ENCODE results near the gene GALNT7.

GALNT7 gene

DNA sequence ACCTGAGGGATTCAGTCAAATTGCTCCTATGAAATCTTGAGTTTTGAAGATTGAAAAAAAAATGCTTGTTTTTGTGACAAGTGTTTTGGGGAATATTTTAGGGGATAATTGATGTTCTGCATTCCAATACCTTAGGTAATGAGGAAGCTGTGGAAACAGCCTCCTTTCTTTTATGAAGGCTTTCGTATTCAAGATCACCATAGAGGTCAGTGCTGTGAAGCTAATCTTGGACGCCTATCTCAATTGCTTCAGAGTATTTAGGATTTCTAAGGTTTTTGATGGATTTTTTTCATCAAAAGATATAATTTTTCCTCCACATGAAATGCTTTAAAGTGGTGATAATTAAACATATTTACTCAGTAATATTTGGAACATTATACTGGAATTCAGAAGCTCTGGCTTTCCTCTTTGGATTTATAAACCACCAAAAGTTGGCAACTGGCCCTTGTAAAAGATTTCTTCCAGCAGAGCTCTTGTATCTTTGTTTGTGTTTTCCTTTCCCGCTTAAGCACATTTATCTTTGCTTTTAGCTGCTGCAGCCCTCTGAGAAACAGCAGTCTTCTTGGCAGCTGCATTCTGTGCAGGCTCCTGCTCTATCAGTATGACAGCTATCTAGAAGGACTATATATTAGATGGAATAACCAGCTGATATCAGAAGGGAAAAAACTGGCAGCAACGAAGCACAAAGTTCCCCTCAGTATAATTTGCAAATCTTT is 101.9 kb downstream of the GALNT7 start:
- no peak for DNase-seq

DNA sequence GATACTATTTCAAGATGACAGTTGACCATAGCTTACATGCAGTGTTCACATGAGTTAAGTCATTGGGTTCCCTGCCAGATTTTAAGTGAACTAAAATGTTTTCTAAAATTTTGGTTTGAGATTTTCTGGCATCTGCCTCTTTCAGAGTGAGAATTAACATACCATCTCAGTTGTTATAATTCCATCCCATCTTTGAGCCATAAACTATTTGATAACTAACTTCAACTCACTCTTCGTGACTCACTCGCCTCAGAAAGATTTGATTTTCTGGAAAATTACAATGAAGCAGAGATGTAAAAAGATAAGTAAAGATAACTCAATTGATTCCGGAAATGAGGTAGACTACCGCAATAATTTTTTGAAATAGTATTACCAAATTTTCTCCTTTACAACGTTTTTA is 103.7 kb downstream of the GALNT7 start:
- DNase-seq = no peak

GRCh38 chr4:173272996-173273395 is 104.4 kb downstream of the GALNT7 start:
- DNase-seq = peak; percentile 36

- DNase-seq = no peak
These were observed 105.3 kb downstream of the GALNT7 start for GRCh38 chr4:173273941-173274340.

DNA sequence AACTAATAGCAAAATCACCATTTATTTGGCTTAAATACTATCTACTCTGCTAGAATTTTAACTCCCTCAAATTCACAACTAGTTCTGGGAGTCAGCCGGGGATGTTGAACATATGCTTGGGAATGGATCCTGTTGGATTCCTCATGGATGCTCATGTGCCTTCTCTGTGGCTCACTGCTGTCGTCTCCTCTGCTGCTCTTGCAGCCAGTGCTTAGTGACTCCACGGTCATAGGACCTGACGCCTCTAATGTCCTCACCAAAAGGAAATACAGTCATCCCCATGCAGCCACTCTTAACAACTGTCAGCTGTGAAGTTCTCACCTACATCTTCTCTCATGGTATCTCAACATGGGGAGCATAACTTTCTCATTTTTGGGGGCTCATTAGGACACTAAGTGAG is 106.1 kb downstream of the GALNT7 start:
- DNase-seq = no peak

DNA sequence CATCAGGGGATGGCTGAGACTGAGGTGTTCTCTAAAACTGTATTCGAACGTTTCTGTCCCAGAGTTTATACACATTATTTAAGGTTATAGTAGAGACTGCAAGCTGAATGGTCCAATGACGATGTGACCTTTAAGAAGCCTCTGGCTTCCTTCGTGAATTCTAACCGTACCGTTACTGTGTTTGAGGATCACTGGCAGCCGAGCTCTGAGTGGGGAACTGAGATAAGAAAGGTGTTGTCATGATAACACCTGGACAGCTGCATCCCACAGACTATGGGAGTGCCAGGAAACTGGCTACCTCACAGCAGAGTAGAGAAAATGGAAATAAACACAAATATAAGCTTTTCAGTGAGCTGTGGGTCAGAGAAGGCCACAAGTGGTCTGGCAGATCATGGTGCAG is 106.5 kb downstream of the GALNT7 start:
- no peak for DNase-seq

DNA sequence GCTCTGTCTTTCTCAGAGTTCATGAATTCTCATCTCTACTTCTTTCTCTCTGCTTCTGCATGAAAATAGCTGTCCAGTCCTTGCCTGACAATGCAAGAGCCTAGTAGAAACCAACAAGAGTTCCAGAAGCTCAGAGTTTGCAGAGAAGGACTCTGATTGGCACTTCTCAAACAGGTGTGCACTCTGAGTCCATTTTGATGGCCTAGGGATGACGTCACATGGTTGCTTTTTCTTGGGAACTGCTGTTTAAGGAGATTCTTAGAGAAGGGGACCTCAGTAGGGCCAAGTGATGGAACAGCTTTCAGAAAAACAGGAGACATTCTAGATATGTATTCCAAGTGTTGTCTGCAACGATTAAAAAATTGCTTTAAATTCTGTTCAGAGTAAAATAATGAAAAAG is 108.7 kb downstream of the GALNT7 start:
- no peak for DNase-seq

- DNase-seq = no peak
These were observed 112.4 kb downstream of the GALNT7 start for GRCh38 chr4:173280998-173281397.

DNA sequence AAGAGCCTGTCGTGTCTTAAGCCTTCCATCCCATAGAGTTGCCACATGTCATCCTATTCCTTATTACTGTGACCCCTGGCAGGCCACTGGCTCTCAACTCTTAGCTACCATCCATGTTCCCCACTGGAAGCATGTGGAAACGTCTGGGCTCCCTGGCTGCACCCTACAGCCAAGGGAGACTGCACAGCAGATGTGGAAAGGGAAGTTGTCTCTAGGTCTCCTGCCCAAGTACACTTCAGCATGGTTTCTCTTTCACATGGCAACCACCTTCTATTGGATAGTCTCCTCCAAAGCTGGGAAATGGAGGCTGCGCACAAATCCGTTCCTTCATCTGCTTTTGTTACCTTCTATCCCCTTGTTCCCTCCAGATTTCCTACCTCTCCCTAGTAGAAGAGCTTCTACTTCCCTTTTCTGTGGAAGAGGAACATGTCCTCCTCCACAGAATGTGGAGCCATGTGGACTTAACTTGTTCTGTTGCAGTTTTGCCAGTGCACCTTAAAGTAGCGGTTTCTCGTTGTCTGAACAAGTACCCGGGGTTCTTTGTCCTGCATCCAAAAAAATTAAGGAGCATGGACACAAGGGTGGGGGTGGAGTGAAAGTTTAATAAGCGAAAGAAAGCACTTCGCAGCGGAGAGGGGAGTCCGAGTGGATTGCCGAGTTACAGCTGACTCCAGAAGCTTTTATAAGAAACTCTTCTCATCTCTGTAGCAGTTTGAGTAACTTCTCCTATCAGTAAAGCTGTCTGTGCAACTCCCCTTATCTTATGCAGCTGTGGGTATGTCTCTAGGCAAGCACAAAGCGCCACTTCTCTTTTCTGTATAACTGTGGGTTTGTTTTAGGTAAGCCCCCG is 113.0 kb downstream of the GALNT7 start:
- DNase-seq = no peak

- no peak for DNase-seq
These were observed 113.6 kb downstream of the GALNT7 start for GRCh38 chr4:173282256-173282562.

- DNase-seq = no peak
These were observed 114.0 kb downstream of the GALNT7 start for GRCh38 chr4:173282626-173283025.

GRCh38 chr4:173284463-173284862 is 115.9 kb downstream of the GALNT7 start:
- DNase-seq = no peak

DNA sequence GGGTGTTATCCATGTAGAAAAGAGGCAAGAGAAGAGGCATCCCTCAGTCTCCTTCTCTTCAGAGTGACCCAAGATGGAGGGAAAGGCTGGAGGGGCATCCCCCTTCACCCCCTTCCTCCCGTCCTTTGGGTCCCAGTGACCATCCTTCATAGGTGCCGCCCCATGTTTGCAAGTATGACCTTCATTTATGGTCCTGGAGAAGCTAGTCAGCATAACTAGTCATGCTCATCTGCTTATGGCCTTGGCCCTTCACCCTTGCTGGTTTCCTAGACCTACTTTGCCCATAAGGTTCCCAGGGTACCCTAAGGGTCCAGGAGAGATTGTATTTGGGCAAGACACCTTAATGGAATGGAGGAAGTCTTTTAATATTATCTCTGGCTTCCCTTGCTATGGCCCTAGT is 118.9 kb downstream of the GALNT7 start:
- no peak for DNase-seq

DNA sequence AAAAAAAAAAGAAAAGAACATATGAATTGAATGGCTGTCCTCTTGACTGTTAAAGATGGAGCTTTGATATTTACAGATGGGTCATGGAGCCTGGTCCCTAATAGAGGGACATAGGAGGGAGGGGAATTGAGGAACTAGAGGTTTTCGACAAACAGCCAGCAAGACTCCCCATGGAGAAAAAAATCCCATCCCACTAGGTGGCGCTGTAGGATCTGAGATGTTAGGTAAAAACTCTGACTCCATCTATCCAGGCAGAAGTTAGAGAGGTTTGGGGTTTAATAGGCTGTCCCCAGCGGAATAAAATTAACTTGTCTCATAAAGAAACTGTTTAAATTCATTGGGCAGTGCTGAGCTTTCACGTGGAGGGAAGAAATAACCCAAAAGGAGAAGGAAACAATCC is 119.7 kb downstream of the GALNT7 start:
- DNase-seq = peak; percentile 58

- DNase-seq = no peak
These were observed 120.2 kb downstream of the GALNT7 start for GRCh38 chr4:173288698-173289352.

DNA sequence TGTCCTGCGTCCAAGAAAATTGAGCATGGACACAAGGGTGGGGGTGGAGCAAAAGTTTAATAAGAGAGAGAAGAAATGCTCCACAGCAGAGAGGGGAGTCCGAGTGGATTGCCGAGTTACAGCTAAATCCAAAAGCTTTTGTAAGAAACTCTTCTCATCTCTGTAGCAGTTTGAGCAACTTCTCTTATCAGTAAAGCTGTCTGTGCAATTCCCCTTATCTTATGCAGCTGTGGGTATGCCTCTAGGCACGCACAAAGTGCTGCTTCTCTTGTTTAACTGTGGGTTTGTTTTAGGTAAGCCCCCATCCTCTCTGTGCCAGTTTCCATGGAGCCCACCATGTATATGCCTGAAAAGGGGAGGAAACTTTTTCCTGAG is 120.7 kb downstream of the GALNT7 start:
- DNase-seq = no peak

GRCh38 chr4:173291899-173292298 is 123.3 kb downstream of the GALNT7 start:
- DNase-seq = no peak

DNA sequence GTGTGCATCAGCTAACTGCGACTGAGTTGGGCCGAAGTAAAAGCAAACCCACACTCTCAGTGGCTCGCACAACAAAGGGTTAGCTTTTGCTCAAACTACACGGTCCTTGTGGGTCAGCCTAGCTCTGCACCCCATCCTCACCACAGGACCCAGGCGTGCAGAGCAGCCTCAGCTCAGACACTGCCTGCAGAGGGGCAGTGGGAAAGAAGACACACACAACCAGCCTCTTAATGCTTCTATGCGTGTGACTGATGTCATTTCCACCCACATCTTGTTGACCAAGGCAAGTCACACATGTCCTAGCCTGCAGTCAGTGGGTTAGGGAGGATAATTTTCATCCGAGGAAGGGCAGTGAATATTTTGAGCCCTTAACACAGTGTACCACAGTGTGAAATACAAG is 125.1 kb downstream of the GALNT7 start:
- no peak for DNase-seq

DNA sequence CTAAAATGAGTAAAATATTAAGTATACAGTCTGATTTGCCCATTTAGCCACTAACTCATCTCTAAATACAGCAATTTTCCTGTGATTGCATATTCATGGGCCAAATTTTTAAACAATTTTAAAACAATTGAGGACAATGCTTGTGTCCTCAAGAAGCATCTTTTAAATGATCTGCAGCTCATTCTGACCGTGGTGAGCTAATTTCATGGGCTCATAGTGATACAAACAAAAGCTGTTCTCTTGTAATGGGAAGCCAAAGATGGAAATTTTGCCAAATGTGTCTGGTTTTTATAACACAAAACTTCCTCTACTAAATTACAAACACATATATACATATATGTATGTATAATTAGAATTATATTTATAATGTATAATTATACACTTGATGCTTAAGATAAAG is 125.8 kb downstream of the GALNT7 start:
- DNase-seq = no peak

DNA sequence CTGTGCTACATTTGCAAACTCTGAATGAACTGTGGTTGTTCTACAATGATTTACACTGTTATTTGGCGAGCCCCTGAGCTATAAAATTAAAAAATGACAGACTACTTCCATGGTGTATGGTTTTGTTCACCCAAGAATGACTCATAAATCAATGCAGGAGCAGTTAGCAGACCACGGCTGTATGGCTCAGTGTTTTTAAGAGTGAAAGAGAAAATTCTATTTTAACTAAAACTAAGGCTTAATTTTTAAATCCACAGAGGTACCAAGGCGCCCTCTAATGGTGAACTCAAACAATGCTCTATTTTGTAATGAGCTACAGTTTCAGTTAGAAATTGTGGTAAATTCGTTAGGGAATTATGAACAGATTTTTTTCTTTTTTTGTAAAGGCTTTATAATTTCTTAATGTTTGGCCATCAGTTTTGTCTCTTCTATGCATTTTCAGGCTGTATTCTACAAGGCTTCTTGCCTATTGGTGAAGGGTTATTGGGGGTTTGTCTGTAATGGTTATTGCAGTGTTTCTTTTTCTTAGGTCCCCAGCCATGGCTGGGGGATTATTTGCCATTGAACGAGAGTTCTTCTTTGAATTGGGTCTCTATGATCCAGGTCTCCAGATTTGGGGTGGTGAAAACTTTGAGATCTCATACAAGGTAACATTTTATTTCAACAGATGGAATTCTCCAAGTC is 133.0 kb downstream of the GALNT7 start:
- peak; percentile 37 for DNase-seq

- DNase-seq = no peak
These were observed 139.2 kb downstream of the GALNT7 start for GRCh38 chr4:173307778-173308177.

DNA sequence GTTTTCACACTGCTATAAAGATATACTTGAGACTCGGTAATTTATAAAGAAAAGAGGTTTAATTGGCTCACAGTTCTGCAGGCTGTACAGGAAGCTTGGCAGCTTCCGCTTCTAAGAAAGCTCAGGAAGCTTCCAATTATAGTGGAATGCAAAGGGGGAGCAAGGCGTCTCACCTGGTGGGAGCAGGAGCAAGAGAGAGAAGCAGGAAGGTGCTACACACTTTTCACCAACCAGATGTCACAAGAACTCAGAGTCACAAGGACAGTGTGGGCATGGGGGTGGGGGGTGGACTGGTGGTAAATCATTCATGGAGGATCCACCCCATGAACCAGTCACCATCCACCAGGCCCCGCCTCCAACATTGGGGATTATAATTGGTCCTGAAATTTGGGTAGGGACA is 142.8 kb downstream of the GALNT7 start:
- no peak for DNase-seq

DNA sequence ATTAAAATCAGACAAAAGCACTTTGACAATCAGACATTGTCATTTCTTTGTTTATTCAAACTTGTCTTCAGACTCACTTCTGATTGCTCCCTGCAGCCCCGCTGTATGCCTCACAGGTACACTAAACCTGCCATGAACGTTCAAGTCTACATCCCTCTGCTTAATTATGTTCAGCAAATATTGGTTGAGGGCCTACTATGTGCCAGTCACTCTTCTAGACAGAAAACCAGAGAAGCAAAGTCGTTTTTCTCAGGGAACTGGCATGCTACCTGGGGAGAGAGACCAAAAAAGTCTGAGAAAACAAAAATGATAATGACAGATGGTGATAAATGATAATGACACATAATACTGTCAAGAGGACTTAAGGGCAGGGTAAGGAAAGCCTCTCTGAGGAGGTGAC is 146.1 kb downstream of the GALNT7 start:
- no peak for DNase-seq
